Activated CD8-positive, alpha-beta memory T cell treated with anti-CD3 and anti-CD28 coated beads for 48 hours (primary cell): Measurements from ENCODE around the gene SLC26A8.
"Not testable (repeated sequence)": the region's sequence is repeated elsewhere in the genome, so short reads cannot be mapped to it uniquely, and the experiment has no call there.

Experiments used
- DNase-seq, 3 experiments: peaks; one replicate each; pipeline ENCODE4 v3.0.0-alpha.2; 2020; ENCODE audit warnings: low read depth in 2 of 3, low spot score in 2 of 3

Gene SLC26A8

DNA sequence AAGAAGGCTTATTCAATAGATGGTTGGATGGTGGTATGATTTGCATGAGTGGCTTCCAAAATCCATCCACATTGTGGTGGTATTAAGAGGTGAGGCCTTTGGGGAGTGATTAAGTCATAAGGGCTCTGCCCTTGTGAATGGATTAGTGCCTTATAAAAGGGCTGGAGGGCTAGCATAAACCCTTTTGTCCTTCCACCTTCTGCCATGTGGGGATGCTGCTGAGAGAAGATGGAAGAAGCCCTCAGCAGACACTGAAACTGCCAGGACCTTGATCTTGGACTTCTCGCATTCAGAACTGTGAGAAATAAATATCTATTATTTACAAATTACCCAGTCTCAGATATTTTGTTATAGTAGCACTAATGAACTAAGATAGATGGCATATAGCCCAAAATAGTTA is 75.7 kb downstream of the SLC26A8 start:
- DNase-seq = no peak

DNA sequence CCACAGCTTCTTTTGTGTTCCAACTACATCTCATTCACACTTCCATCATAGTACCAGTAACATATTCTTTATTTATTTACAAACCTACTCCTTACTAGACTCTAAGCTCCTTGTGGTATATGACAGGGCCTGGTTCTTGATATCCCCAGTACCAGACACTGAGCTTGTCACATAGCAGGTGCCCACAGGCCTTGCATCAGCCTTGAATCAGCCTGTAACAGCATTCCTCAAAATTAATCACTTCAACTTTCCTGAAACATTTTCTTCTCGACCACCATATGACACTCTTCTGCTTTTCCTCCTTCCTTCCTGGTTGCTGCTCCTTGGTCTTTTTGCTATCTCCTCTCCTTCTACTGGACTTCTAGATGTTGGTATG is 78.8 kb downstream of the SLC26A8 start:
- no peak for DNase-seq

DNA sequence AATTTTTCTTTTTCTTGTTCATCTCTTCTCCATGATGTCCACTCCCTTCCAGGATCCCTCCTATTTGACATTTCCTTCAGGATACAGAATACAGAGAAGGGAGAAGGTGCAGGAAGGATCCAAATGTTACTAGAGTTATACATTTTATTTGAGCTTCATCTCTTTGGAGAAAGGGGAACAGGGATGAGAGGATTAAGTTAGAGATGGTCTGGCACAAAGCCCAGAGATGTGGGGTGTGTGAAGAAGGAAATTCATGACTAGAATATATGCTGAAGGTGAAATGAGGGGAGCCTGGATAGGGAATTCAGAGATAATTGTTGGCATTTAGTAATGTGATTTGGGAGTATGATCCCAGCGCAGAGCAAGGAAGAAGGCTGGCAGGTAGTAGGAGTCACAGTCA is 81.1 kb downstream of the SLC26A8 start:
- DNase-seq = no peak

DNA sequence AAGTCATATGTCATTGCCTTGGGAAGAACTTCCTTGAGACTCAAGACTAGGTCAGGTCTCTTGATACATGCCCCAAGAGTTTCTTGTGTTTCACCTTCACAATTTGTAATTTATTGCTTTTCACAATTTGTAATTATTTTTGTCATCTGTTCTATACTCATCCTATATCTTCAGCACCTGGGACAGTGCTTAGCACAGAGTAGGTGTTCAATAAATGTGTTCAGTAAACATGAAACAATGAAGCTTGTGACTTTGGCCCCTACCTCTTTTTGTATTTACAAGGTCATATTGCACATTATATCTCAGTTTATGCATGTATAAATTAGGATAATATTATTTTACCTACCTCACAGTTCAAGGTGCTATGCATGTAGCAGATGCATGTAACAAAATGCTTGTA is 82.1 kb downstream of the SLC26A8 start:
- no peak for DNase-seq

DNA sequence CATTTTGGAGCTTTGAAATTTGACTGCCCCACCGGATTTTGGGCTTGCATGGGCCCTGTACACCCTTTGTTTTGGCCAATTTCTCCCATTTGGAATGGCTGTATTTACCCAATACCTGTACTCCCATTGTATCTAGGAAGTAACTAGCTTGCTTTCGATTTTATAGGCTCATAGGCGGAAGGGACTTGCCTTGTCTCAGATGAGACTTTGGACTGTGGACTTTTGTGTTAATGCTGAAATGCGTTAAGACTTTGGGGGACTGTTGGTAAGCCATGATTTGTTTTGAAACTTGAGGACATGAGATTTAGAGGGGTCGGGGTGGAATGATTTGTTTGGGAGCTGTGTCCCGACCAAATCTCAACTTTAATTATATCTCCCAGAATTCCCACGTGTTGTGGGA is 83.3 kb downstream of the SLC26A8 start:
- not testable (repeated sequence) for DNase-seq

DNA sequence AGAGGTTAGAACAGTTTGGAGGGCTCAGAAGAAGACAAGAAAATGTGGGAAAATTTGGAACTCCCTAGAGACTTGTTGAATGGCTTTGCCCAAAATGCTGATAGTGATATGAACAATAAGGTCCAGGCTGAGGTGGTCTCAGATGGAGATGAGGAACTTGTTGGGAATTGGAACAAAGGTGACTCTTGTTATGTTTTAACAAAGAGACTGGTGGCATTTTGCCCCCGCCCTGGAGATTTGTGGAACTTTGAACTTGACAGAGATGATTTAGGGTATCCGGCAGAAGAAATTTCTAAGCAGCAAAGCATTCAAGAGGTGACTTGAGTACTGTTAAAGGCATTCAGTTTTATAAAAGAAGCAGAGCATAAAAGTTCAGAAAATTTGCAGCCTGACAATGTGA is 84.4 kb downstream of the SLC26A8 start:
- DNase-seq = not testable (repeated sequence)

DNA sequence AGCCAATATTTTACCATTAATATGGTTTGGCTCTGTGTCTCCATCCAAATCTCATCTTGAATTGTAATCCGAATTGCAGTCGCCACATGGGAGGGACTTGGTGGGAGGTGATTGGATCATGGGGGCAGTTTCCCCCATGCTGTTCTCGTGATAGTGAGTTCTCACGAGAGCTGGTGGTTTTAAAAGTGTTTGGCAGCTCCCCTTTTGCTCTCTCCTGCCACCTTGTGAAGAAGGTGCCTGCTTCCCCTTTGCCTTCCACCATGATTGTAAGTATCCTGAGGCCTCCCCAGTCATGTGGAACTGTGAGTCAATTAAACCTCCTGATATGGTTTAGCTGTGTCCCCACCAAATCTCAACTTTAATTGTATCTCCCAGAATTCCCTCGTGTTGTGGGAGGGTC is 85.2 kb downstream of the SLC26A8 start:
- DNase-seq = not testable (repeated sequence)

DNA sequence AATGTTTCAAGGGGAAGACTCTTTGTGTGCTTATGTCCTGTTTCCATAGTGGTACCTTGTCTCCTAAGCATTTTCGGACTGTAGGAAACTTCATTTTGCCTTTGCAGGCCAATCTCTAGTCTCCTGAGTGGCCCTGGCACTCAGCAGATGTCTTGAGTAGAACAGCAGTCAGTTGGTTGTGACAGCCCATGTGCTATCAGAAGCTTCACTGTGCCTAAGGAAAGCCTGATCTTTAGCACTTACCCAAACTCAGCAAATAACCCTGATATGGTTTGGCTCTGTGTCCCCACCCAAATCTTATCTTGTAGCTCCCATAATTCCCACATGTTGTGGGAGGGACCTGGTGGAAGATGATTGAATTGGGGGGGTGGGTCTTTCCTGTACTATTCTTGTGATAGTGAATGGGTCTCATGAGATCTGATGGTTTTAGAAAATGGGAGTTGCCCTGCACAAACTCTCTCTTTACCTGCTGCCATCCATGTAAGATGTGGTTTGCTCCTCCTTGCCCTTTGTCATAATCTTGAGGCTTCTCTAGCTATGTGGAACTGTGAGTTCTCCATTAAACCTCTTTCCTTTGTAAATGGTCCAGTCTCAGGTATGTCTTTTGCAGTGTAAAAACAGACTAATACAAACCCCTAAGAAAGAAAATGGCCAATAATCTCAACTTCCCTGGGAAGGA is 87.6 kb downstream of the SLC26A8 start:
- DNase-seq = no peak

DNA sequence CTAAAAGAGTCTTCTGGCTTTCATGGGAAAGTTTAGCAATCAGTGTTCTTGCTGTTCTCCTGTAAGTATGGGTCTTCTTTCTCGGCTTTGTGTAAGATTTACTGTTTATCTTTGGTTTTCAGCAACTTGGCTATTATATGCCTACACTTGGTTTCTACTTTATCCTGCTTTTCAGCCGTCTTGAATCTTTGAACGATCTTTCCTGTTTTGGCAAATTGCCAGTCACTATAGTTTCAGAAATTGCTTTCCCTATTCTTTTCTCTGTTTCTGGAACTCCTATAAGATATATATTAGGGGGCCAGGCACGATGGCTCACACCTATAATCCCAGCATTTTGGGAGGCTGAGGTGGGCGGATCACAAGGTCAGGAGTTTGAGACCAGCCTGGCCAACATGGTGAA is 89.0 kb downstream of the SLC26A8 start:
- DNase-seq = no peak

DNA sequence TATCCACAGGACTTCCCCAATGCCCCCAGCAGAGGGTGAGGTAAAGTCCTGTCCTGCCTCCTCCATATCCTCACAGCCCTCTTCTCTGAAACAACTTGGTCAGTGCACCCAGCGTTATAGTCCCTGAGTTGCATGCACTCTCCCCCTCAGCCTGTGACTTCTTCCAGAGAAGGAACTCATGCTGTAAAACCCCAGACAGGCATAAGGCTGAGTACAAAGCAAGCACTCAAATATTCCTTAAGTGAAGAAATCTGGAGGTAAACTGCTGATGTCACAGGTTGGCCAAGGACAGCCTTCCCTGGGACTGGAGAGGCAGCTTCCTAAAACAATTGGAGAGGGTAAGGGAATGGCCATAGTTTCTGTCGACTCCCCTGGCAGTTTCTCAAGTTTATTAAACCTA is 90.6 kb downstream of the SLC26A8 start:
- DNase-seq = no peak

GRCh38 chr6:35931873-35932272 is 92.6 kb downstream of the SLC26A8 start:
- DNase-seq = not testable (repeated sequence)

DNA sequence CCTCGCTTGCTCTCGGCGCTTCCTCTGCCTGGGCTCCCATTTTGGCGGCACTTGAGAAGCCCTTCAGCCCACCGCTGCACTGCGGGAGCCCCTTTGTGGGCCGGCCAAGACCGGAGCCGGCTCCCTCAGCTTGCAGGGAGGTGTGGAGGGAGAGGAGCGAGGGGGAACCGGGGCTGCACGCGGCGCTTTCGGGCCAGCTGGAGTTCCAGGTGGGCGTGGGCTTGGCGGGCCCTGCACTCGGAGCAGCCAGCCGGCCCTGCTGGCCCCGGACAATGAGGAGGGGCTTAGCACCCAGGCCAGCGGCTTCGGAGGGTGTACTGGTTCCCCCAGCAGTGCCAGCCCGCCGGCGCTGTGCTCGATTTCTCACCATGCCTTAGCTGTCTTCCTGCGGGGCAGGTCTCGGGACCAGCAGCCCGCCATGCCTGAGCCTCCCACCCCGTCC is 93.3 kb downstream of the SLC26A8 start:
- no peak for DNase-seq

DNA sequence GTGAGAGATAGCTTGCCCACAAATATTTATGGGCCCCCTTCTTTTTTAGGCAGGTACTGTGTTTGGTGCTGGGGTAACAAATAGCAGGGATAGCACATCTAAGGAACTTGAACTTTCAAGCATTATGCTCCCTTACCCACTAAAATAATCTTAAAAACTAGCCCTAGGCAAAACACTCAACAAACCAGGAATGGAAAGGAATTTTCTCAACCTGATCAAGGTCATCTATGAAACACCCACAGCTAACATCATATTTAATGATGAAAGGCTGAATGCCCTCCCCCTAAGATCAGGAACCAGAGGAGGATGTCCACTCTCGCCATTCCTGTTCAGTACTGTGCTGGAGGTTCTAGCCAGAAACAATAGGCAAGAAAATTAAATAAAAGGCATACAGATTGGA is 94.8 kb downstream of the SLC26A8 start:
- no peak for DNase-seq

- no peak for DNase-seq
These were observed 97.8 kb downstream of the SLC26A8 start for GRCh38 chr6:35926509-35927215.

GRCh38 chr6:35925961-35926360 is 98.5 kb downstream of the SLC26A8 start:
- DNase-seq = no peak

- DNase-seq = no peak
These were observed 100.3 kb downstream of the SLC26A8 start for GRCh38 chr6:35924146-35924545.

DNA sequence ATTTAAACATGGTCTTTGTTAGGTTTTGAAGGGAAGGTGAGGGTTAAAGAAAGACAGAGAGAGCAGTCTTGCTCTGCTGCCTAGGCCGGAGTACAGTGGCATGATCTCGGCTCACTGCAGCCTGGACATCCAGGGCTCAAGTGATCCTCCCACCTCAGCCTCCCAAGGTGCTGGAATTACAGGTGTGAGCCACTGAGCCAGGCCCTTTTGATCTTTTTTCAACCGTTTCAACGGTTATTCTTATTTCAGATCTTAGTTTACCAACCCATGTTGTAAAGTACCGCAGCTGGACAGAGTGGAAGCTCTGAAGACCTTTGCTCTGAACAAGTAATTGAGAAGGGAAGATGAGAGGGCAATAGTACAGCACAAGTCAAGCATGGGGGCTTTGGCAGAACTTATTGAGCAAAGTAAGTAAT is 102.3 kb downstream of the SLC26A8 start:
- DNase-seq = no peak

- peak; percentile 74 to 82 (median 74) for DNase-seq
These were observed 103.4 kb downstream of the SLC26A8 start, which contains the start of gene SRPK1 for GRCh38 chr6:35920793-35921732. Gene SRPK1 (minus strand): TSS chr6:35921098. CDS start chr6:35921056, 42 bp downstream.

DNA sequence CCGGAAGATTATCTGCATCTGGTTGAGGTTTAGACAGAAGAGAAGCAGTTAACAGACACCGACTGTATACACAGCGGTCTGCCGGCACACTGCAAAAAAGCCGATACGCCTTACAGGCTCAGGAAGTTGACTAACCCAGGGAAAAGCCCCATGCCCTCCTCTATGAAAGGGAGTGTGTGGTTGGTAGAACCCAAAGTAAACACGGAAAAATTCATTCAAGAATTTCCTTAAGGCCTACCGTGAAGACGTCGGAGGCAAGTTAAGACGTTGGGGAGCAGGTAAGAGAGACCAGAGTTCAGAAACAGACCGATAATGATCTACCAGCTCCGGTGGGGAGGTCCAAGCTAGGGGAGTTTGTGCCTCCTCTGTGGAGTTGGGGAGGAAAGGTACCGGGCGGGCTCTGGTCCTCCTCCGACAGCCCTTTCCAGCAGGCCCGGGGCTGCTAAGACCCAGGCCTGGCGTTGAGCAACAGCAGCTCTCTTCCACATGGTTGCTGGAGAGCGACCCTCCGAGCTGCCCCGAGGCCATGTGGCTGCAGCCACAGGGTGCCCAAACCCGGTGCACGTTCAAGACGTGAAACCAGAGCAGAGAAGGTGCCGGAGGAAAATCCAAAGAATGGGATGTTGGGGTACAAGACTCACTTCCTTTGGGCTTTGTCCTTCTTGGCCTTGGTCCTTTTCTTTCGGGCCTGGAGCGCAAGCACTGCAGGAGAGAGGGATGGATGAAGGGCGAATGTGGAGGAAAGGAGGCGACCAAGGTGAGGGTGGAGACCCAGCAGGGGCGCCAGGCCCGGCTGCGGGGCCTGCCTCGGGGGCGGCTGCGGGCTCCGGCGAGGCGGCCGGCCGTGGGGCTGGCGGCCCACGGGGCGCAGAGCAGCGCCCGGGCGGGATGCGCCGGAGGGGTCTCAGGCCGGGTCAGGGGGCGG is 104.4 kb downstream of the SLC26A8 start:
- peak; percentile 14 to 32 (median 30) for DNase-seq

DNA sequence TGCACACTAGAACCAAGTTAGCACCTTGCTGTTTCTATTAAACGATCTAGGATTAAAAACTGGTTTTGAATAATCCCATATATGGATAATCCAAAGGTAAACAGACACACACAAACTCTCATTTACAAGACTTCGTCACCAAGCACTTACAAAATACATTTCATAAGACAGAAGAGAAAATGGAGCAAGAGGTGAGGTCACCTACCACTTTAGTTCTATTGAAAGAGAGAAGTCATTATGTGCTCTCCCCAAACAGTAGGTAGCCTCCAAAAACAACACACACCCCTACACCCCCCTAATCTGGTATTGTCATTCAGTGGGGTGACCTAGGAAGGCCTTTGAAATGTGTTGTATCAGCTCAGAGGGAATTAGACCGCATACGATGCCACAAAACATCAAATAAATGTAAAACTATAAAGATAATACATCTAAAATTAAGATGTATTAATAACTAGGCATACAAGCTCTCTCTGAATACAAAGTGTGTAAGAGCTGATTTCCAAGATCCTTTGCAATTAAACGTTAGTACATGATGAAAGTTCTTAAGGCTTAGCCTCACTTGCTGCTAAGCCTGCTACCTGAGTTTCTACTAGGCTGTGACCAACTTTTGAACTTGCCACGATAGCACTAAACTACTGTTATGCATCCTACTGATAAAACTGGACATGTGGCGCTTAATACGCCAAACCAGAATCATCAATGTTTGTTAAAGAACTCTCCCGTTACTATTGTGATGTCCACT is 105.2 kb downstream of the SLC26A8 start:
- no peak for DNase-seq
